Activated CD4-positive, alpha-beta T cell treated with anti-CD3 and anti-CD28 coated beads for 4 hours (primary cell): ENCODE measurements around the gene PNKP.
"Not testable (repeated sequence)": the region's sequence is repeated elsewhere in the genome, so short reads cannot be mapped to it uniquely, and the experiment has no call there.

ENCODE experiments used
- DNase-seq, 2 donors: peaks; one replicate each; pipeline ENCODE4 v3.0.0-alpha.2; 2020

Gene PNKP

GRCh38 chr19:49840736-49841249, 26.6 kb downstream of the PNKP start:
- DNase-seq: no peak

GRCh38 chr19:49840321-49840720, 27.1 kb downstream of the PNKP start:
- no peak for DNase-seq

GRCh38 chr19:49839713-49840112, 27.7 kb downstream of the PNKP start:
- no peak for DNase-seq

GRCh38 chr19:49838885-49839588, 28.3 kb downstream of the PNKP start:
- no peak for DNase-seq

- no peak for DNase-seq
Measured at GRCh38 chr19:49837425-49837824, 30.0 kb downstream of the PNKP start.

GRCh38 chr19:49837009-49837310, 30.4 kb downstream of the PNKP start:
- DNase-seq: no peak

- DNase-seq: no peak
Measured at GRCh38 chr19:49836176-49837008, 31.0 kb downstream of the PNKP start.

- DNase-seq: no peak
Measured at GRCh38 chr19:49835562-49835961, 31.8 kb downstream of the PNKP start.

GRCh38 chr19:49833599-49833998, 33.8 kb downstream of the PNKP start:
- no peak for DNase-seq

GRCh38 chr19:49832556-49832955, 34.8 kb downstream of the PNKP start:
- DNase-seq: no peak

- DNase-seq: no peak
Measured at GRCh38 chr19:49831592-49831991, 35.8 kb downstream of the PNKP start.

GRCh38 chr19:49830766-49831165, 36.6 kb downstream of the PNKP start:
- no peak for DNase-seq

GRCh38 chr19:49829721-49830120, 37.7 kb downstream of the PNKP start:
- DNase-seq: no peak

GRCh38 chr19:49829200-49829599, 38.2 kb downstream of the PNKP start:
- no peak for DNase-seq

- DNase-seq: no peak
Measured at GRCh38 chr19:49827034-49827433, 40.3 kb downstream of the PNKP start.

- DNase-seq: no peak
Measured at GRCh38 chr19:49824662-49825061, 42.7 kb downstream of the PNKP start.

- no peak for DNase-seq
Measured at GRCh38 chr19:49823472-49823871, 43.9 kb downstream of the PNKP start.

GRCh38 chr19:49820125-49820524, 47.3 kb downstream of the PNKP start:
- DNase-seq: no peak

GRCh38 chr19:49819452-49820115, 47.8 kb downstream of the PNKP start:
- not testable (repeated sequence) for DNase-seq

- no peak for DNase-seq
Measured at GRCh38 chr19:49818649-49819370, 48.6 kb downstream of the PNKP start.

- peak; percentile 85 to 86 for DNase-seq
Measured at GRCh38 chr19:49817964-49818648, 49.3 kb downstream of the PNKP start, which contains the start of gene MED25. TSS of gene MED25 (plus strand) at chr19:49818289. CDS start at chr19:49818342, 53 bp downstream.

GRCh38 chr19:49816590-49816989, 50.8 kb downstream of the PNKP start:
- no peak for DNase-seq
